HepG2 (cell line): ENCODE measurements around the gene PIP5KL1. TPM values are rescaled to one million over a fixed set of nuclear protein-coding genes. Genes with fewer than 3 reads are reported as not detected.
A peak's percentile ranks its signal among the peaks of the same experiment; 100 is the strongest.

Source experiments
- ATAC-seq: fragments of 200-7000 bp; cut with Tn5 transposase; 3 replicates; pipeline ENCODE4 v1.9.1; 2020; ENCODE audit warnings: mild to moderate bottlenecking, moderate library complexity
- BruUV-seq: library from RNA; stranded (reverse); fragments of 400-500 nt; replicated peaks from 2 replicates; lab custom pipeline; 2021; lab: Mats Ljungman, UMichigan
- CTCF ChIA-PET: fragments of 300-600 bp; formaldehyde crosslinking; extraction: SDS; loops from one replicate; lab custom pipeline; 2021; ENCODE audit warnings: low total read pairs, inconsistent platforms, low intra/inter-chr PET ratio; lab: Yijun Ruan, JAX
- POLR2A ChIA-PET: fragments of 350-600 bp; sonication (Branson Sonifier 250); formaldehyde crosslinking; loops from one replicate; lab custom pipeline; 2020; ENCODE audit warnings: antibody characterized with exemption, inconsistent platforms; lab: Yijun Ruan, JAX
- DNase-seq: peaks from one replicate; pipeline ENCODE4 v3.0.0-alpha.2; 2015; ENCODE audit warnings: low spot score
- FAIRE-seq: peaks from 3 replicates; lab custom pipeline; 2011; peaks lifted over from hg19 to GRCh38; lab: Jason Lieb, UNC
- H2AFZ ChIP-seq: one replicate; pipeline ENCODE4 v1.6.1; 2011; ENCODE audit warnings: low read length, inconsistent platforms
- H3K27ac ChIP-seq: fragments of 300-600 bp; 3 replicates; pipeline ENCODE4 v1.8.0; 2011; ENCODE audit warnings: mixed run types, mild to moderate bottlenecking, mixed read lengths, low read length, inconsistent platforms; ENCODE audit not compliant: insufficient read depth; ENCODE audit errors: extremely low read length
- H3K27me3 ChIP-seq, 2 experiments: fragments of 200-600 bp in 1 of 2; 2 replicates in 1 of 2; 3 replicates in 1 of 2; pipeline versions ENCODE4 v1.6.0 to v1.8.0; 2011; ENCODE audit warnings: low read length in 2 of 2, mild to moderate bottlenecking in 2 of 2, moderate library complexity in 2 of 2, inconsistent platforms in 1 of 2; ENCODE audit not compliant: insufficient read depth in 2 of 2, control insufficient read depth in 1 of 2
- H3K36me3 ChIP-seq, 2 experiments: fragments of 200-600 bp in 1 of 2; replicated peaks in 1 of 2; 2 replicates in 1 of 2; 3 replicates in 1 of 2; pipeline versions ENCODE4 v1.5.1 to v1.8.0; 2011; ENCODE audit warnings: low read length in 2 of 2, inconsistent platforms in 1 of 2; ENCODE audit not compliant: insufficient read depth in 2 of 2, control insufficient read depth in 1 of 2
- H3K4me1 ChIP-seq: 2 replicates; pipeline ENCODE4 v1.5.1; 2012; ENCODE audit warnings: low read length, inconsistent platforms; ENCODE audit not compliant: insufficient read depth
- H3K4me2 ChIP-seq: 2 replicates; pipeline ENCODE4 v1.6.0; 2011; ENCODE audit warnings: low read depth, low read length, inconsistent platforms
- H3K4me3 ChIP-seq, 3 experiments: fragments of 200-600 bp in 1 of 3; sonication (generic), shearing (Covaris generic) in 1 of 3; replicated peaks in 1 of 3; 2 replicates each; pipeline ENCODE4 v1.5.1; 2011 to 2016; ENCODE audit warnings: low read length in 3 of 3, inconsistent platforms in 2 of 3, low read depth in 2 of 3, mild to moderate bottlenecking in 2 of 3, control low read depth in 1 of 3, mixed read lengths in 1 of 3; ENCODE audit not compliant: insufficient read depth in 1 of 3
- H3K79me2 ChIP-seq: one replicate; pipeline ENCODE4 v1.6.1; 2011; ENCODE audit warnings: low read length, inconsistent platforms; ENCODE audit not compliant: insufficient read depth
- H3K9ac ChIP-seq: 2 replicates; pipeline ENCODE4 v1.6.0; 2011; ENCODE audit warnings: mild to moderate bottlenecking, low read depth, low read length, inconsistent platforms; ENCODE audit not compliant: insufficient read depth
- H3K9me3 ChIP-seq: 2 replicates; pipeline ENCODE4 v1.5.1; 2012; ENCODE audit warnings: mild to moderate bottlenecking, low read length
- H4K20me1 ChIP-seq: 2 replicates; pipeline ENCODE4 v1.6.0; 2011; ENCODE audit warnings: inconsistent platforms, mild to moderate bottlenecking, low read length, moderate library complexity; ENCODE audit not compliant: insufficient read depth
- MED1 ChIP-seq: sonication (generic); formaldehyde crosslinking; IDR thresholded peaks from 2 replicates; pipeline ENCODE4 v1.4.0; 2020; ENCODE audit warnings: missing genetic modification reagents
- PTBP1 ChIP-seq: fragments of 200-400 bp; formaldehyde crosslinking; IDR thresholded peaks from 2 replicates; pipeline ENCODE4 v1.6.1; 2018; ENCODE audit warnings: low read length, low read depth; ENCODE audit not compliant: poor library complexity, severe bottlenecking
- RAD21 ChIP-seq: fragments of 450-650 bp; formaldehyde crosslinking; IDR thresholded peaks from 2 replicates; pipeline ENCODE4 v1.5.0; 2020; ENCODE audit warnings: mild to moderate bottlenecking
- SMC3 ChIP-seq: IDR thresholded peaks from 2 replicates; pipeline ENCODE4 v1.6.1; 2011; ENCODE audit warnings: low read length, improper control_type of control experiment
- ZNF264 ChIP-seq: sonication (generic); formaldehyde crosslinking; IDR thresholded peaks from 2 replicates; pipeline ENCODE4 v1.4.0; 2020; ENCODE audit warnings: missing genetic modification reagents
- WGBS: methylation state at CpG from one replicate; pipeline ENCODE4 v1.1.6; 2017; ENCODE audit warnings: low lambda C conversion rate; 5-methylcytosine and 5-hydroxymethylcytosine counted together
- in situ Hi-C: cut with HindIII; loops from 2 replicates; pipeline ENCODE4 v1.10.0; 2017; ENCODE audit warnings: low pct_unique_long_range_greater_than_20kb; ENCODE audit not compliant: extremely low pct_ligation_motif_present
- intact Hi-C: fragments of 100-400 bp; cut with micrococcal nuclease; formaldehyde crosslinking; loops from one replicate; pipeline ENCODE4 v1.10.0; 2022; ENCODE audit not compliant: unreplicated experiment
- polyA plus RNA-seq, 8 experiments: library from polyadenylated mRNA; depleted of rRNA in 3 of 8; stranded (reverse) in 7 of 8; unstranded in 1 of 8; fragments of >200 nt; fragmentation: Illumina TruSeq in 4 of 8; extraction: Trizol in 4 of 8; gene quantifications; 2 replicates each; pipeline versions ENCODE4 v1.2.1 to v1.2.3, GENCODE V29; 2011 to 2016; ENCODE audit warnings: low read depth in 4 of 8, missing spikeins in 1 of 8, mixed read lengths in 1 of 8; ENCODE audit not compliant: insufficient read depth in 1 of 8
- total RNA-seq, 5 experiments: library from RNA; depleted of rRNA; stranded (reverse); fragments of >200 nt; fragmentation: Illumina TruSeq; extraction: Trizol; gene quantifications; 2 replicates each; pipeline ENCODE4 v1.2.3, GENCODE V29; 2016; ENCODE audit warnings: low read depth in 1 of 5

The PIP5KL1 gene
- total and polyA plus RNA-seq, 2 of the 13 experiments (the other 11 are each of a cell fraction or from before 2014, with no cell fraction given) = 0.20 to 0.49 TPM

GRCh38 chr9:127890053-127890452 is 40.5 kb downstream of the PIP5KL1 start:
- CTCF ChIA-PET = no interaction called here
- Histone ChIP-seq H3K4me2 (no peak overlapping the region), H3K4me3 (no peak overlapping the region), H3K9ac (no peak overlapping the region), H3K27ac (no peak overlapping the region), H4K20me1 (no peaks in the 10 kb centered on the region), H3K9me3 (peaks cover 17% of the 10 kb centered on the region), H3K36me3 (peaks cover 35 to 63% of the 10 kb centered on the region in 2 experiments), H3K4me1 (no peaks in the 10 kb centered on the region), H3K27me3 (no peaks in the 10 kb centered on the region), H2AFZ (no peak overlapping the region), H3K79me2 (peaks cover 2% of the 10 kb centered on the region)
- TF ChIP-seq PTBP1 (no peak), ZNF264 (CRISPR knock-in tag) (no peak)
- intact Hi-C loops = no loop called here
- in situ Hi-C loops = no loop called here
- FAIRE-seq (no peak), ATAC-seq (no peak), DNase-seq (no peak)
- WGBS = 93% methylated on average over 2 of the region's 3 CpGs
- POLR2A ChIA-PET = interaction anchor here (0.9 kb wide), 1 partner anchor 9 kb away, joined by 3 read pairs; no protein-coding TSS in a partner anchor
- BruUV-seq = no TSS peak

DNA sequence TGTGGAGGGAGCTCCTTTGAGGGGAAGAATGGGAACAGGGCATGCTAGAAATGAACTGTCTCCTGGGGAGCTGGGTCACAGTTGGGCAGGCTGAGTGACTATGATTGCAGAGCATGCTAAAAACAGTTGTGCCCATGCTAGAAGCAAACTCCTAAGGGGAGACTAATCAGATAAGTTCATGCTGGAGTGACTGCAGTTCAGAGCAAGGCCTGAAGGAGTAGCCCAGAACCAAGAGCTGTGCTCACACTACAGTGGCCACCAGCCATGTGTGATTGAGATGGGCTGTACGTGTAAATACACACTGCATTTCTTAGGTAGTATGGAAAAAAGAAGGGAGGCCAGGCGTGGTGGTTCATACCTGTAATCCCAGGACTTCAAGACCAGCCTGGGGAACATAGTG is 42.8 kb downstream of the PIP5KL1 start:
- Histone ChIP-seq H3K79me2 (no peaks in the 10 kb centered on the region), H3K4me1 (no peaks in the 10 kb centered on the region), H3K27me3 (no peaks in the 10 kb centered on the region), H3K9me3 (peaks cover 4% of the 10 kb centered on the region), H3K9ac (no peak overlapping the region), H3K4me3 (no peak overlapping the region), H3K36me3 (peaks cover 14 to 40% of the 10 kb centered on the region in 2 experiments; a peak in 4 of 5 replicates), H4K20me1 (no peaks in the 10 kb centered on the region), H3K4me2 (no peak overlapping the region), H3K27ac (no peak overlapping the region), H2AFZ (no peak overlapping the region)
- ChIA-PET POLR2A (interaction anchor here (0.6 to 0.8 kb wide), 2 partner anchors 29 to 675 kb away, joined by 3 to 4 read pairs; partner anchors contain the start of gene ST6GALNAC4), CTCF (no interaction called here)
- DNase-seq = peak; percentile 27
- FAIRE-seq = peak; percentile 26
- TF ChIP-seq SMC3 (peak; percentile 6; the same call in 1 of the 2 replicates), MED1 (CRISPR knock-in tag) (no peak), RAD21 (CRISPR knock-in tag) (0 out of 2 replicates have a peak, but pooled peaks have one; percentile 31)
- BruUV-seq = no TSS peak
- ATAC-seq = peak; percentile 80
- in situ Hi-C loops (no loop called here), intact Hi-C loops (no loop called here)
- 100% methylated on average over 2 of the region's 2 CpGs for WGBS
